Type B pancreatic cell (in vitro differentiated cells): Measurements from ENCODE around the gene SPATA16. TPM values are rescaled to one million over a fixed set of nuclear protein-coding genes. Genes with fewer than 3 reads are reported as not detected.
"Not testable (repeated sequence)": the region's sequence is repeated elsewhere in the genome, so short reads cannot be mapped to it uniquely, and the experiment has no call there.

Experiments used
- DNase-seq: peaks from one replicate; pipeline ENCODE4 v3.0.0; 2021; ENCODE audit warnings: mixed read lengths; ENCODE audit not compliant: unreplicated experiment; ENCODE audit errors: extremely low spot score
- H3K27ac Mint-ChIP-seq: 2 replicates; pipeline ENCODE4 v1.8.0; 2021; ENCODE audit warnings: mild to moderate bottlenecking, mixed read lengths
- H3K27me3 Mint-ChIP-seq: 2 replicates; pipeline ENCODE4 v1.8.0; 2021; ENCODE audit warnings: mixed read lengths
- H3K36me3 Mint-ChIP-seq: 2 replicates; pipeline ENCODE4 v1.8.0; 2021; ENCODE audit warnings: mixed read lengths
- H3K4me1 Mint-ChIP-seq: one replicate; pipeline ENCODE4 v1.8.0; 2021; ENCODE audit warnings: mixed read lengths; ENCODE audit not compliant: unreplicated experiment
- H3K4me3 Mint-ChIP-seq: 2 replicates; pipeline ENCODE4 v1.8.0; 2021; ENCODE audit warnings: mild to moderate bottlenecking, mixed read lengths
- H3K9me3 Mint-ChIP-seq: 2 replicates; pipeline ENCODE4 v1.8.0; 2021; ENCODE audit warnings: mixed read lengths
- total RNA-seq: library from RNA; stranded (reverse); gene quantifications from 2 replicates; pipeline ENCODE4 v1.2.1, GENCODE V29; 2021; ENCODE audit warnings: low replicate concordance
- TF ChIP-seq, protein P1 (sequence below): fragments of 200-600 bp; sonication (generic); conservative IDR thresholded peaks from 2 replicates; pipeline ENCODE4 v1.5.0; 2021; ENCODE audit warnings: antibody characterized with exemption, mild to moderate bottlenecking

SPATA16 gene
- total RNA-seq, 1 donor from 2014 or later = not detected

DNA sequence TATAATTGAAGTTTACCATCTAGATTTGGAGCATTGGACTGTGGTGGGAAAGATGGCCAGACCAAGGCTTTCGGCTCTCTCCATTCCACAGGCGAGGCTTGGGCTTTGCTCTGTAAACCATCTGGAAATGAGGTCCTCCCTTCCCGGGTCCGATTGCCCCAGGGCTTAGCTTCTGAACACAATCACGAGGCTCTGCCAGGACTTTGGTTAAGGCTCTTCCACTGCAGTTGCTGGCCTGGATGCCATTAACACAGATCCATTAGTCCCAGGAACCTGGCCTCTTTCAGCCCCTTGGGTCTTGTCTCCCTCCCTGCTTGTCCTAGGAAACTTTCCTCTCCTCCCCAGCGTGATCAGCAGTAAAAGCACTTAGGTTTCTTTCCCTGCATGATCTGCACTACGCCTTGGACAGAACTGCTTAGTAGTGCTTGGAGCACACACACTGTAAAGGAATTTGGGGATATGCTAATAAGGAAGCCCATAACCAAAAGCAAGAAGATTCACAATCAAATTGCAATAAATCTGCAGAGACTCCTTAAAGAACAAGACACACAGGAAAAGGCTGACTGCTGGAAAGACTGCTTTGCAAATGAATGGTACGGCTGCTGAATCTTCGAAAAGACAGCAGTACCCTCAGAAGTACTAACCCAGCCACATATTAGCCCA is 236.2 kb downstream of the SPATA16 start:
- Mint-ChIP-seq H3K4me1 (peaks cover 4% of the 10 kb centered on the region), H3K36me3 (no peaks in the 10 kb centered on the region), H3K27me3 (peaks cover 6% of the 10 kb centered on the region), H3K9me3 (no peaks in the 10 kb centered on the region), H3K27ac (no peak overlapping the region), H3K4me3 (no peak overlapping the region)
- no peak for DNase-seq
- TF ChIP-seq, protein P1, sequence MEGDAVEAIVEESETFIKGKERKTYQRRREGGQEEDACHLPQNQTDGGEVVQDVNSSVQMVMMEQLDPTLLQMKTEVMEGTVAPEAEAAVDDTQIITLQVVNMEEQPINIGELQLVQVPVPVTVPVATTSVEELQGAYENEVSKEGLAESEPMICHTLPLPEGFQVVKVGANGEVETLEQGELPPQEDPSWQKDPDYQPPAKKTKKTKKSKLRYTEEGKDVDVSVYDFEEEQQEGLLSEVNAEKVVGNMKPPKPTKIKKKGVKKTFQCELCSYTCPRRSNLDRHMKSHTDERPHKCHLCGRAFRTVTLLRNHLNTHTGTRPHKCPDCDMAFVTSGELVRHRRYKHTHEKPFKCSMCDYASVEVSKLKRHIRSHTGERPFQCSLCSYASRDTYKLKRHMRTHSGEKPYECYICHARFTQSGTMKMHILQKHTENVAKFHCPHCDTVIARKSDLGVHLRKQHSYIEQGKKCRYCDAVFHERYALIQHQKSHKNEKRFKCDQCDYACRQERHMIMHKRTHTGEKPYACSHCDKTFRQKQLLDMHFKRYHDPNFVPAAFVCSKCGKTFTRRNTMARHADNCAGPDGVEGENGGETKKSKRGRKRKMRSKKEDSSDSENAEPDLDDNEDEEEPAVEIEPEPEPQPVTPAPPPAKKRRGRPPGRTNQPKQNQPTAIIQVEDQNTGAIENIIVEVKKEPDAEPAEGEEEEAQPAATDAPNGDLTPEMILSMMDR = no peak

DNA sequence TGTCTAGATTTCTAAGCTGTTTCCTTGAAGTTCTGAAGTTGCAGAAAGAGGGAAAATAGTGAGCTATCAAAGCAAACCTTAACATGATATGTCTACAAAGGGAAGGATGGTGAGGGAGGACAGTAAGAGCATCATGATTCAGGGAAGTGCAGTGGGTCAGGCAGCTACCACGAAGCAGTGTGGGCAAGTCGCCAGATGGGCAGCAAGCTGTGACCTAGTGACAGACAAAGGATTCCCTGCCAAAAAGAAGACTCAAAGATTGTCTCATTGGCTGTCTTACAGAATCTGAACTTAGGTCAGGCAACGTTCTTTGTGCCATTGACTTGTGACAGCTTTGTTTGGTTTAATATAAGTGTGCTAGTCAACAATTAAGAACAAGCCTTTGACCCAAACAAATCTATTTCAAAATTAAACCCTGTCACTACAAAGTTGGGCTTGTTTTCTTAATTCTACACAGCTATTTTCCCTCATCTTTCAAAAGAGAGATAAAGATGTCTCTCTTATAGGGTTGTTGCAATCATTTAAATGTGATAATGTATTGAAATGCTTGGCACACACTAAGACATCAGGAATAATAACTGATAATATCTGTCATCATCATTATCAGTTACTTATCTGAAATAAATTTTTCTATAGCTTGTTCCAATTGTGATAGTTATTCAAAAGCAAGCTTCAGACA is 237.3 kb downstream of the SPATA16 start:
- Mint-ChIP-seq H3K4me1 (peaks cover 4% of the 10 kb centered on the region), H3K36me3 (no peaks in the 10 kb centered on the region), H3K27me3 (peaks cover 6% of the 10 kb centered on the region)

DNA sequence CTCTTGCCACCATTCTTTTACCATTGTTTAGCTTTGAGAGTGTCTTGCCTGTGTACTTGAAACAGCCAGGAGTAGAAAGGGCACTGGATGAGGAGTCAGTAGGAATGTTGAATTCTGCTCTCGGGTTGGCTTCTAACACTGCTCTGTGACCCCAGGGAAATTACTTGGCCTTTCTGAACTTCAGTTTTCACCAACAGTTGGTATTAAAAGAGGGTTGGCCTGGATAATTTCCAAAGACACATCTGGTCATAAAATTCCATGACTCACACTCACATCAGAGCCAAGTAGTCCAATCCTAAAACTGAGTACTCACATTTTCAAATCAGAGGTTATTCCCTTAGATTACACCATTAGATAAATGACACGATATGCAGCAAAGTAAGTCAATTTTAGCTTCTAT is 248.9 kb downstream of the SPATA16 start:
- Mint-ChIP-seq H3K4me3 (no peak overlapping the region), H3K36me3 (no peaks in the 10 kb centered on the region), H3K27me3 (no peaks in the 10 kb centered on the region), H3K9me3 (no peaks in the 10 kb centered on the region), H3K4me1 (no peaks in the 10 kb centered on the region), H3K27ac (no peak overlapping the region)
- no peak for DNase-seq
- TF ChIP-seq, protein P1 = no peak

More for the DNA sequence above, 237.3 kb downstream of the SPATA16 start:
- Mint-ChIP-seq H3K4me3 (no peak overlapping the region), H3K9me3 (no peaks in the 10 kb centered on the region), H3K27ac (no peak overlapping the region)
- no peak for DNase-seq
- TF ChIP-seq, protein P1 = no peak

DNA sequence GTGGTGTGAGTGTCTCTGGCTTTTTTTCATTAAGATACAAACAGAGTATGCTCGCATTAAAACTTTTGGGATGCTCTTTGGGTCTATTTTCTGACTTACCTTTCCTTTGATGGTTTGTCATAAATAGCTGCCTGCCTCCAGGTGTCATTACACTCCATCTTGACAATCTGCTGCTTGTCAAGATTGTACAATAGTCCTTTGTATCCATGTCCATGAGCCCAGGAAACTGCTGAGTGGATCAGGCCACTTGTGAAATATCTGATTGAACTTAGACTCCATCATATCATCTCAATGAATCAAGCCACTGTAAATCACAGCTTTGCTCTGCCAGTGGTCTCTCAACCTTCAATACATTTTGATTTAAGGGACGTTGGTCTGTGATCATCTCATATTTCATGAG is 255.3 kb downstream of the SPATA16 start:
- TF ChIP-seq, protein P1 = no peak
- Mint-ChIP-seq H3K27ac (no peak overlapping the region), H3K27me3 (no peaks in the 10 kb centered on the region), H3K36me3 (no peaks in the 10 kb centered on the region), H3K4me3 (no peak overlapping the region), H3K9me3 (peaks cover 12% of the 10 kb centered on the region), H3K4me1 (no peaks in the 10 kb centered on the region)
- DNase-seq = no peak

DNA sequence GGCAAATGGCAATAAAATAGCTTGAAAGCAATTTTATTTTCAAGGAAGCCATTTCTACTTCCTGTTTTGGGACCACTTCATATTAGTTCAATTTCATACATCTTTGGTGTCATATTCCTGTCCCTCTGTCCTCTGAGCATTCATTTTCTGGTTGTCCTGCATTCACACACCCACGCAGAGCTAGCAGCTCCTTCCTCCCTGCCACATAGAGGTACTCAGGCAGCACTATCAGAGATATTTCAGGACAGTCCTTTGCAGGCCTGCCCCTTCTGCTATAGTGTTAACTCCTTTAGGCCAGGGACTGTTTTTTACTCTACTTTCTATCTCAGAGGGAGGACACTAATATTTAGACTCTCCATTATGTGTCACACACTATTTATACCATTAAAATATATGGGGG is 258.5 kb downstream of the SPATA16 start:
- no peak overlapping the region for H3K27ac Mint-ChIP-seq
- H3K36me3 Mint-ChIP-seq = peaks cover 4% of the 10 kb centered on the region
- TF ChIP-seq, protein P1 = no peak

DNA sequence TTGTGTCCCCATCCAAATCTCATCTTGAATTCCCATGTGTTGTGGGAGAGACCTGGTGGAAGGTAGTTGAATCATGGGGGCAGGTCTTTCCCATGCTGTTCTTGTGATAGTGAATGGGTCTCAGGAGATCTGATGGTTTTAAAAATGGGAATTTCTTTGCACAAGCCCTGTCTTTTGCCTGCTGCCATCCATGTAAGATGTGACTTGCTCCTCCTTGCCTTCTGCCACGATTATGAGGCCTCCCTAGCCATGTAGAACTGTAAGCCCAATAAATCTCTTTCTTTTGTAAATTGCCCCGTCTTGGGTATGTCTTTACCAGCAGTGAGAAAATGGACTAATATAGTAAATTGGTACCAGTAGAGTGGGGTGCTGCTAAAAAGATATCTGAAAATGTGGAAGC is 261.7 kb downstream of the SPATA16 start:
- H3K27me3 Mint-ChIP-seq, H3K4me3 Mint-ChIP-seq, H3K27ac Mint-ChIP-seq: not testable (repeated sequence)

More for the DNA sequence above, 258.5 kb downstream of the SPATA16 start:
- no peaks in the 10 kb centered on the region for H3K27me3 Mint-ChIP-seq
- H3K9me3 Mint-ChIP-seq = peaks cover 23% of the 10 kb centered on the region
- H3K4me3 Mint-ChIP-seq = no peak overlapping the region
- H3K4me1 Mint-ChIP-seq = no peaks in the 10 kb centered on the region
- no peak for DNase-seq

More for the DNA sequence above, 261.7 kb downstream of the SPATA16 start:
- H3K4me1 Mint-ChIP-seq = peaks cover 16% of the 10 kb centered on the region
- peaks cover 23% of the 10 kb centered on the region for H3K9me3 Mint-ChIP-seq
- not testable (repeated sequence) for DNase-seq, H3K36me3 Mint-ChIP-seq
